ENCODE measurements around the gene GPATCH4.
"Not testable (repeated sequence)": the region's sequence is repeated elsewhere in the genome, so short reads cannot be mapped to it uniquely, and the experiment has no call there.

The GPATCH4 gene

DNA sequence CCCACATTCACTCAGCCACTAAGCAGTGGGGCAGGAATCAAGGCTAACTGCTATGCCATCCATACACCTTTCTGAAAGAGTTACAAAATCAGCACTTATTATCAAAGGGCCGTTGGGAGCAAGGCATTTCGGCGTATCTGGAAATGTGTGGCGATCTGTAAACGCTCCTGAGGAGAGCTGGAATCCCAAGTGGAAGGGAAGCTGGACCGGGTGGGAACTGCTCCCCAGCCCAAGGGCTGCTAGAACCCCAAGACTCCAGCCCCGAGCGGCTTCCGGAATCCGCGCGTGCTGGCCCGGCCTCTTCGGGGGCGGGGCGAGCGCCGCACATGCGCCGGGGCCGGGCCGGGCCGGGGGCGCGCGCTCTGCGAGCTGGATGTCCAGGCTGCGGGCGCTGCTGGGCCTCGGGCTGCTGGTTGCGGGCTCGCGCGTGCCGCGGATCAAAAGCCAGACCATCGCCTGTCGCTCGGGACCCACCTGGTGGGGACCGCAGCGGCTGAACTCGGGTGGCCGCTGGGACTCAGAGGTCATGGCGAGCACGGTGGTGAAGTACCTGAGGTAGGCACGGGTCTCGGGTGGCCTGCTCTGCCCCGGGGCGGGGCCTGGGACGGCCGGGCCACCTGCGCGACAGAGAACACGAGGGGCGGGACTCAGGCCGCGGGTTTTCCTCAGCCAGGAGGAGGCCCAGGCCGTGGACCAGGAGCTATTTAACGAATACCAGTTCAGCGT is 9.7 kb downstream of the GPATCH4 start, which contains the start of gene NAXE:
NAXE (plus strand) TSS at position 345 of the 726 bp plus-strand sequence; CDS start at position 374, 29 bp downstream.
- peak within 1 kb of the TSS; percentile 89 for H3K27ac ChIP-seq
- TF ChIP-seq, protein P1, sequence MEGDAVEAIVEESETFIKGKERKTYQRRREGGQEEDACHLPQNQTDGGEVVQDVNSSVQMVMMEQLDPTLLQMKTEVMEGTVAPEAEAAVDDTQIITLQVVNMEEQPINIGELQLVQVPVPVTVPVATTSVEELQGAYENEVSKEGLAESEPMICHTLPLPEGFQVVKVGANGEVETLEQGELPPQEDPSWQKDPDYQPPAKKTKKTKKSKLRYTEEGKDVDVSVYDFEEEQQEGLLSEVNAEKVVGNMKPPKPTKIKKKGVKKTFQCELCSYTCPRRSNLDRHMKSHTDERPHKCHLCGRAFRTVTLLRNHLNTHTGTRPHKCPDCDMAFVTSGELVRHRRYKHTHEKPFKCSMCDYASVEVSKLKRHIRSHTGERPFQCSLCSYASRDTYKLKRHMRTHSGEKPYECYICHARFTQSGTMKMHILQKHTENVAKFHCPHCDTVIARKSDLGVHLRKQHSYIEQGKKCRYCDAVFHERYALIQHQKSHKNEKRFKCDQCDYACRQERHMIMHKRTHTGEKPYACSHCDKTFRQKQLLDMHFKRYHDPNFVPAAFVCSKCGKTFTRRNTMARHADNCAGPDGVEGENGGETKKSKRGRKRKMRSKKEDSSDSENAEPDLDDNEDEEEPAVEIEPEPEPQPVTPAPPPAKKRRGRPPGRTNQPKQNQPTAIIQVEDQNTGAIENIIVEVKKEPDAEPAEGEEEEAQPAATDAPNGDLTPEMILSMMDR (IDR thresholded peaks at IDR 0.05): no peak
- TF ChIP-seq ZFX (IDR thresholded peaks at IDR 0.05; ENCODE audit: borderline replicate concordance): no peak

DNA sequence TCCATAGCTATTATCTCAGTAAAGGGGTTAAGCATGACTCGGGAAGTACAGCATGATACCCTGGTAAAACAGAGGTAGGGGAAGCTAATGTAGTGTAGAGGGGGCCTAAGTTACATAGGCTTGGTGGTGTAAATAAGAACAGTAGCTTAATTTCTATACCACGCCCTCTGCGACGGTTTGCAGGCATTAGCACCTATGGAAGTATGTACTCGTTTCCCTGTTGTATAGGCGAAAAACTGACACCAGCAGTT is 10.2 kb downstream of the GPATCH4 start:
- peak overlapping the region; percentile 89 for H3K27ac ChIP-seq
- no peak for TF ChIP-seq ZFX (IDR thresholded peaks at IDR 0.05; ENCODE audit: borderline replicate concordance)
- TF ChIP-seq, protein P1 (IDR thresholded peaks at IDR 0.05): no peak

DNA sequence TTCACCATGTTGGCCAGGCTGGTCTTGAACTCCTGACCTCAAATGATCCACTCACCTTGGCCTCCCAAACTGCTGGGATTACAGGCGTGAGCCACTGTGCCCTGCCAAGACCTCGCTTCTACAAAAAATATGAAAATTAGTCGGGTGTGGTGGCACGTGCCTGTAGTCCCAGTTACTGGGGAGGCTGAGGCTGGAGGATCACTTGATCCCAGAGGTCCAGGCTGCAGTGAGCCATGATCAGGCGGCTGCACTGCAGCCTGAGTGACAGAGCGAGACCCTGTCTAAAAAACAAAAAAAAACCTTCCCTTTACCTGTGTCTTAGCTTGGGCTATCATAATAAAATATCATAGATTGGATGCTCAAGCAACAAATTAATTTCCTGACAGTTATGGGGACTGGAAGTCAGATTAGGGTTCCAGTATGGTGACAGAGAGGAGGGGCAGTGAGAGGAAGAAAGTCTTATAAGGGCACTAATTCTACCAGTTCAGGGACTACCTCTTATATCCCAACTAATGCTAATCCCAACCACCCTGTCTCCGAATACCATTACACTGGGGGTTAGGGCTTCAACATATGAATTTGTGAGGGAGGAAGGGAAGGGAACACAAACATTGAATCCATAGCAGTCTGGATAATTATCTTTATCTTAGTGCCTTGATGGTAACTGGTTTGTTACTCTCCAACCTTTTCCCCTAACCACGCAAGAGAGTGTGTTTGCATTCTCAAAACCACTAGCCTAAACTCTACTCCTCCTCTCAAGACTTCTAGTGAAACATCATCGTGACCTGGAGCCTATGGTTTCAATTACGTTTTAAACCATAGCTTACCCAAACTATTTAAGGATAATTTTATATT is 10.7 kb downstream of the GPATCH4 start:
- peak overlapping the region; percentile 89 for H3K27ac ChIP-seq
- TF ChIP-seq ZFX (IDR thresholded peaks at IDR 0.05; ENCODE audit: borderline replicate concordance): no peak

DNA sequence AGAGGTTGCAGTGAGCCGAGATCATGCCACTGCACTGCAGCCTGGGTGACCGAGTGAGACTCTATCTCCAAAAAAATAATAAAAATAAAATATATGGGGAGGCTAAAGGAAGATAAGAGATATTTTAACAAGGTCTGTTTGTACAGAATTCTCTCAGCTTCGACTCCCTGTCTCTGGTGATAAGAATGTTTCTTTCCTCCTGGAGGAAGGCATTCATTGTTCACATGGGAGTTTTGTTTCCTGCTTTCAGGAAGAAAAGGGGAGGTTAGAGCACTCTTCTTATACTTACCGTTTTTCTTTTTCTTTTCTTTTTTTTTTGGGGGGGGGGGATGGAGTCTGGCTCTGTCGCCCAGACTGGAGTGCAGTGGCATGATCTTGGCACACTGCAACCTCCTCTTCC is 11.7 kb downstream of the GPATCH4 start:
- no peak for TF ChIP-seq ZFX (IDR thresholded peaks at IDR 0.05; ENCODE audit: borderline replicate concordance)
- TF ChIP-seq, protein P1 (IDR thresholded peaks at IDR 0.05): no peak

DNA sequence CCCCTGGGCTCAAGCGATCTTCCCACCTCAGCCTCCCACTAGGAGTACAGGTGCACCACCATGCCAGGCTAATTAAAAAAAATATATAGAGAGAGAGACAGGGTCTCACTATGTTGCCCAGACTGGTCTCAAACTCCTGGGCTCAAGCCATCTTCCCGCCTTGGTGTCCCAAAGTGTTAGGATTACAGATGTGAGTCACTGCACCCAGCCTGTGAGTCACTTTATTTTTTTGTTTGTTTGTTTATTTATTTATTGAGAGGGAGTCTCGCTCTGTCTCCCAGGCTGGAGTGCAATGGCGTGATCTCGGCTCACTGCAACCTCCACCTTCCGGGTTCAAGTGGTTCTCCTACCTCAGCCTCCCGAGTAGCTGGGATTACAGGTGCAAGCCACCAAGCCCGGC is 13.4 kb downstream of the GPATCH4 start:
- H3K27ac ChIP-seq: not testable (repeated sequence)

More for the DNA sequence above, 11.7 kb downstream of the GPATCH4 start:
- no peak overlapping the region for H3K27ac ChIP-seq

DNA sequence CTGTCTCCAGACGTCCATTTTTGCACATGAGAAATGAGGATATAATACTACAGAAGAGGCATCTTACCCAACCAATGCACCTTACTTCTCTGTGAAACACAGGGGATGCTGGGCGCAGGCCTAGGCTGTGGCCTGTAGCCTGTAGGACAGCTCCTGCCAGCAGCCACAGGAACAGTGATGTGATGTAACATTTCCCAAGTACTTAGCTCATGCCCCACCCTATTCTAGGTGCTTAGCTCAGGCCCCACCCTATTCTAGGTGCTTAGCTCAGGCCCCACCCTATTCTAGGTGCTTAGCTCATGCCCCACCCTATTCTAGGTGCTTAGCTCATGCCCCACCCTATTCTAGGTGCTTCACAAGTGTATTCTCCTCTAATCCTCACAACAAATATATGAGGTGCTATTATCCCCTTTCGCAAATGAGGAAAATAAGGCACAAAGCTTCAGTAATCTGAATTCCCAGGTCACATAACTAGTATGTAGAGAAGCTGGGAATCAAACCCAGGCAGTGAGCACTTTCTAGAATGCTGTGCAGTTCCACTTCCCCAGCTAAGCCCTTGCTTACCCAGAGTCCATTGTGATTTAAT is 14.3 kb downstream of the GPATCH4 start:
- H3K27ac ChIP-seq: no peak overlapping the region
- TF ChIP-seq, protein P1 (IDR thresholded peaks at IDR 0.05): no peak
- no peak for TF ChIP-seq ZFX (IDR thresholded peaks at IDR 0.05; ENCODE audit: borderline replicate concordance)

DNA sequence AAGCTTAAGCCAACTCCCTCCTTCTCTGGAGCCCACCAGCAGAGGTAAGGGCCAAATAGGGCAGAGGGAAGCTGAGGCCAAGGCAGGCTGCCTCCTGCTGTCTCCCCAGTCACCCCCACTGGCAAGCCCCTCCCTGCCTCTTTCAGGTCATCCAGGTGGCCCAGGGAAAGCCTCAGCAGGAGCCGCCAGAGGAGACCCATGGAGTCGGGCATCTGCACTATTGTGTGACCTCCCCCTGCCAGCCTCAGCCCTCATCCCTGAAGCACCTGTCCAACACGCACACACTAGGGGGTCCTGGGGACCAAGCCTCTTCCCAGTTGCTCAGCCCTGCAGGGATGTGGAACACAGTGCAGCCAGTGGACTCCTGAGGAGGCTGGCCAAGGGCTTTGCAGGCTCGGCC is 15.0 kb downstream of the GPATCH4 start:
- no peak overlapping the region for H3K27ac ChIP-seq
- TF ChIP-seq ZFX (IDR thresholded peaks at IDR 0.05; ENCODE audit: borderline replicate concordance): no peak
- TF ChIP-seq, protein P1 (IDR thresholded peaks at IDR 0.05): no peak

DNA sequence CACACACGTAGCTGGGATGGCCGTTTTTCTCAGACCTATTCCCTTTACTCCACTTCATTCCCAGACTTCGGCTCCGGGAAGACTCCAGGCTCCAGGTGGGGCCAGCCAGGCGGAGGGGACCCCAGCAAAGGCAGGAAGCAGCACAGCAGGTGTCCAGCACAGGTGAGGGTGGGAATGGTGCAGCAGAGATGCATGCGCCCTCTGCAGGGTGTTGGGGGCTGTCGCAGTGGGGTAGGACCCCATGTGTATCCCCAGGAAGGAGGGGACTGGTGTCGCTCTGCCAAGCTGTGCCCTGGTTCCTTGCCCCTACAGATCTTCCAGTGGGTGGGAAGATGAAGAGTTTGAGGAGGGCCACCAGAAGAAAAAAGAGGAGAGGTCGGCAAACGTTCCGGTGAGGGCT is 16.5 kb downstream of the GPATCH4 start:
- H3K27ac ChIP-seq: no peak overlapping the region
- TF ChIP-seq, protein P1 (IDR thresholded peaks at IDR 0.05): no peak
- TF ChIP-seq ZFX (IDR thresholded peaks at IDR 0.05; ENCODE audit: borderline replicate concordance): no peak

Measured in 22Rv1 (cell line).